GM19455 (cell line): ENCODE measurements around the gene PCDHGB7.
"Not testable (repeated sequence)": the region's sequence is repeated elsewhere in the genome, so short reads cannot be mapped to it uniquely, and the experiment has no call there.

Experiments
- ATAC-seq: cut with Tn5 transposase; IDR thresholded peaks from one replicate; pipeline ENCODE4 v1.9.1; 2021; ENCODE audit not compliant: unreplicated experiment

Gene PCDHGB7

DNA sequence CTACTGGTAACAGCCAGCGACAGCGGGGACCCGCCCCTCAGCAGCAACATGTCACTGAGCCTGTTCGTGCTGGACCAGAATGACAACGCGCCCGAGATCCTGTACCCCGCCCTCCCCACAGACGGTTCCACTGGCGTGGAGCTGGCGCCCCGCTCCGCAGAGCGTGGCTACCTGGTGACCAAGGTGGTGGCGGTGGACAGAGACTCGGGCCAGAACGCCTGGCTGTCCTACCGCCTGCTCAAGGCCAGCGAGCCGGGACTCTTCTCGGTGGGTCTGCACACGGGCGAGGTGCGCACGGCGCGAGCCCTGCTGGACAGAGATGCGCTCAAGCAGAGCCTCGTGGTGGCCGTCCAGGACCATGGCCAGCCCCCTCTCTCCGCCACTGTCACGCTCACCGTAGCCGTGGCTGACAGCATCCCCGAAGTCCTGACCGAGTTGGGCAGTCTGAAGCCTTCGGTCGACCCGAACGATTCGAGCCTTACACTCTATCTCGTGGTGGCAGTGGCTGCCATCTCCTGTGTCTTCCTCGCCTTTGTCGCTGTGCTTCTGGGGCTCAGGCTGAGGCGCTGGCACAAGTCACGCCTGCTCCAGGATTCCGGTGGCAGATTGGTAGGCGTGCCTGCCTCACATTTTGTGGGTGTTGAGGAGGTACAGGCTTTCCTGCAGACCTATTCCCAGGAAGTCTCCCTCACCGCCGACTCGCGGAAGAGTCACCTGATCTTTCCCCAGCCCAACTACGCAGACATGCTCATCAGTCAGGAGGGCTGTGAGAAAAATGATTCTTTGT, 22.9 kb upstream of the PCDHGB7 start:
- not testable (repeated sequence) for ATAC-seq

DNA sequence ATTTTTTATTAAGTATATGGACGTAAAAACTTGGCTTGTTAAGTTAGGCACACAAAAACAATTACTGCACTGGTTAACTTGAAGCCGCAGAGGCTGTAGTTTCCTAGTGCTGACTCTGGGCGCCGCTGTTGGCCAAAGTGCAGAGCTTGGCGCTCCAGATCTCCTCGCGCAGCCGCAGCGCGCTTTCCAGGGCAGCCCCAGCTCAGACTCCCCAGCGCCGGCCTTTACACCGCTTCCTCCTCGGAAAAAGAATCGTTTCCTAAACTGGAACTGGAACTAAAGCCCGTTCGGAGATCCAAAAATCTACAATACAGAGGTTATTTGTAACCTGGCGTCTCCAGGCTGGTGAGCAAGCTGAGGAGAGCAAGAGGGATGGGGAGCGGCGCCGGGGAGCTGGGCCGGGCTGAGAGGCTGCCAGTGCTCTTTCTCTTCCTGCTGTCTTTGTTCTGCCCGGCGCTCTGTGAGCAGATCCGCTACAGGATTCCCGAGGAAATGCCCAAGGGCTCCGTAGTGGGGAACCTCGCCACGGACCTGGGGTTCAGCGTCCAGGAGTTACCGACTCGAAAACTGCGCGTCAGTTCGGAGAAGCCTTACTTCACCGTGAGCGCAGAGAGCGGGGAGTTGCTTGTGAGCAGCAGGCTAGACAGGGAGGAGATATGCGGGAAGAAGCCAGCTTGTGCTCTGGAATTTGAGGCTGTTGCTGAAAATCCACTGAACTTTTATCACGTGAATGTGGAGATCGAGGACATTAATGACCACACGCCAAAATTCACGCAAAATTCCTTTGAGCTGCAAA, 19.5 kb upstream of the PCDHGB7 start, which contains the start of gene PCDHGB5:
TSS of gene PCDHGB5 (plus strand) at position 192 of the 796 bp plus-strand sequence. CDS start at position 373, 181 bp downstream.
- peak; percentile 97 for ATAC-seq

- no peak for ATAC-seq
Observed at GRCh38 chr5:141398608-141399007, 18.9 kb upstream of the PCDHGB7 start.

- ATAC-seq: no peak
Observed at GRCh38 chr5:141399555-141400258, 17.8 kb upstream of the PCDHGB7 start.

DNA sequence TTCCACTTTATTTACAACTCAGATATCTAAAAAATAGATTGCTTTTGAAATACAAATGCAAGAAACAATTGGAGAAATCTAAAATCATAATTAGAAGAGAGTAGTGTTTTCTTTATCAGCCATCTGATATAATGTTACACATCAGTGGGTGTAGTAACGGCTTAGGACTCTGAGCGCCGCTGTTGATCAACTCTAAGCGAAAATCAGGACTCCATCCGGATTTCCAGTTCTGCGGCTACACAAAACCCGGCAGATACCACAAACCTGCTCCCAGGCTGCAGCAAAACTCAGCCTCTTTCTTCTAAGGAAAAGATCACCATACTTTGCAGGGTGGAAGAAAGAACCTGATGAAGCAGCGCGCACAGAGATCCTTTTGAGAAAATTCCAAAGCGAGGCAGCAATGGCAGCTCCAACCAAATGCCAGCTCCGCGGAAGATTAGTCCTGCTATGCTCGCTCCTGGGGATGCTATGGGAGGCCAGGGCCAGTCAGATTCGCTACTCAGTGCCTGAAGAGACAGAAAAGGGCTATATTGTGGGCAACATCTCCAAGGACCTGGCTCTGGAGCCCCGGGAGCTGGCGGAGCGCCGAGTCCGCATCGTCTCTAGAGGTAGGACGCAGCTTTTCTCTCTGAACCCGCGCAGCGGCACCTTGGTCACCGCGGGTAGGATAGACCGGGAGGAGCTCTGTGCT, 14.8 kb upstream of the PCDHGB7 start, which contains the start of gene PCDHGA9:
TSS of gene PCDHGA9 (plus strand) at position 226 of the 691 bp plus-strand sequence. CDS start at position 401, 175 bp downstream.
- no peak for ATAC-seq

- no peak for ATAC-seq
Observed at GRCh38 chr5:141403387-141403786, 14.1 kb upstream of the PCDHGB7 start.

- peak; percentile 49 for ATAC-seq
Observed at GRCh38 chr5:141407790-141408505, 9.5 kb upstream of the PCDHGB7 start, which contains the start of gene PCDHGB6. Gene PCDHGB6, plus strand, starts transcription at chr5:141408021. Its CDS starts 182 bp downstream, at chr5:141408203.

DNA sequence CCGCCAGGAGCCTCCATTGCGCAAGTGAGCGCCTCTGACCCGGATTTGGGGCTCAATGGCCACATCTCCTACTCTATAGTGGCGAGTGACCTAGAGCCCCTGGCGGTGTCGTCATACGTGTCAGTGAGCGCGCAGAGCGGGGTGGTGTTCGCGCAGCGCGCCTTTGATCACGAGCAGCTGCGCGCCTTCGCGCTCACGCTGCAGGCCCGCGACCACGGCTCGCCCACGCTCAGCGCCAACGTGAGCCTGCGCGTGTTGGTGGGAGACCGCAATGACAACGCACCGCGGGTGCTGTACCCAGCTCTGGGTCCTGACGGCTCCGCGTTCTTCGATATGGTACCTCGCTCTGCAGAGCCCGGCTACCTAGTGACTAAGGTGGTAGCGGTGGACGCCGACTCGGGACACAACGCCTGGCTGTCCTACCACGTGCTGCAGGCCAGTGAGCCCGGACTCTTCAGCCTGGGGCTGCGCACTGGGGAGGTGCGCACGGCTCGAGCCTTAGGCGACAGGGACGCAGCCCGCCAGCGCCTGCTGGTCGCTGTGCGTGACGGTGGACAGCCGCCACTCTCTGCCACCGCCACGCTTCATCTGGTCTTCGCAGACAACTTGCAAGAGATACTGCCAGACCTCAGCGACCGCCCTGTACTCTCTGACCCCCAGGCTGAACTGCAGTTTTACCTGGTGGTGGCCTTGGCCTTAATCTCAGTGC, 7.7 kb upstream of the PCDHGB7 start:
- ATAC-seq: no peak

DNA sequence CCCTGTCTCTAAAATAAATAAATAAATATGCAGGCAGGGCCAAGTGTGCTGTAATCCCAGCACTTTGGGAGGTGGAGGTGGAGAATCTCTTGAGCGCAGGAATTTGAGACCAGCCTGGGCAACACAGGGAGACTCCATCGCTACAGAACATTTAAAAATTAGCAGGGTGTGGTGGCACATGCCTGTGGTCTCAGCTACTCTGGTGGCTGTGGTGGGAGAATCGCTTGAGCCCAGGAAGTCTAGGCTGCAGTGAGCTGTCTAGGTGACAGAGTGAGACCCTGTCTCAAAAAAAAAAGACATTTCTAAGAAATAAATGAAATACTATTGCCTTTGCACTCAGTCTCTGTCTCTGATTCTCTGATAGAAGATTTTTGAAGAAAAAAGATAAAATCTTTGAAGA, 5.9 kb upstream of the PCDHGB7 start:
- ATAC-seq: no peak

DNA sequence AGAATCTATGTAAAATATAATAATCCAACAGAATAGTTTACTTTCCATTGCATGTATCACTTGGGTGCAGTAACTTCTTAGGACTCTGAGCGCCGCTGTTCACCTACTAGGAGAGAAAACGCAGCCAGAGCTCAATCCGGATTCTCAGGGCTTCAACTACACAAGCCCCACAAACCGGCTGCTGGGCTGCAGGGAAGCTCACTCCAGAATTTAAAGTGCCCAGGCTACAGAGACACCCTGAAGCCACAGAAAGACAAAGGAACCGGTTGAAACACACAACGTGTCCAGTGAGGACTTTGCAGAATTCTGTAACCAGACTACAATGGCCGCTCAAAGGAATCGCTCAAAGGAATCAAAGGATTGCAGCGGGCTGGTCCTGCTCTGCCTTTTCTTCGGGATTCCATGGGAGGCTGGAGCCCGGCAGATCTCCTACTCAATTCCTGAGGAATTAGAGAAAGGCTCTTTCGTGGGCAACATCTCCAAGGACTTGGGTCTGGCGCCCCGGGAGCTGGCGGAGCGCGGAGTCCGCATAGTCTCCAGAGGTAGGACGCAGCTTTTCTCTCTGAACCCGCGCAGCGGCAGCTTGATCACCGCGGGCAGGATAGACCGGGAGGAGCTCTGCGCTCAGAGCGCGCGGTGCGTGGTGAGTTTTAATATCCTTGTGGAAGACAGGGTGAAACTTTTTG, 4.5 kb upstream of the PCDHGB7 start, which contains the start of gene PCDHGA10:
TSS of gene PCDHGA10 (plus strand) at position 134 of the 686 bp plus-strand sequence. CDS start at position 323, 189 bp downstream.
- peak; percentile 89 for ATAC-seq

GRCh38 chr5:141413540-141414069, 3.9 kb upstream of the PCDHGB7 start:
- ATAC-seq: no peak

- not testable (repeated sequence) for ATAC-seq
Observed at GRCh38 chr5:141414548-141415274, 2.8 kb upstream of the PCDHGB7 start.

DNA sequence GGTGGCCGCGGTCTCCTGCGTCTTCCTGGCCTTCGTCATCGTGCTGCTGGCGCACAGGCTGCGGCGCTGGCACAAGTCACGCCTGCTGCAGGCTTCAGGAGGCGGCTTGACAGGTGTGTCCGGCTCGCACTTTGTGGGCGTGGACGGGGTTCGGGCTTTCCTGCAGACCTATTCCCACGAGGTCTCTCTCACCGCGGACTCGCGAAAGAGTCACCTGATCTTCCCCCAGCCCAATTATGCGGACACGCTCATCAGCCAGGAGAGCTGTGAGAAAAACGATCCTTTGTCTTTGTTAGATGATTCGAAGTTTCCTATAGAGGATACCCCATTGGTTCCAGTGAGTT, 2.2 kb upstream of the PCDHGB7 start:
- ATAC-seq: not testable (repeated sequence)

GRCh38 chr5:141419074-141419880, 1.8 kb downstream of the PCDHGB7 start:
- no peak for ATAC-seq

GRCh38 chr5:141420855-141421488, 3.5 kb downstream of the PCDHGB7 start, which contains the start of gene PCDHGA11:
Gene PCDHGA11, plus strand, starts transcription at chr5:141421051. Its CDS starts 177 bp downstream, at chr5:141421228.
- no peak for ATAC-seq

- ATAC-seq: no peak
Observed at GRCh38 chr5:141421489-141421855, 4.0 kb downstream of the PCDHGB7 start.
